Measurements from ENCODE around the gene TRMT112.

The TRMT112 gene

DNA sequence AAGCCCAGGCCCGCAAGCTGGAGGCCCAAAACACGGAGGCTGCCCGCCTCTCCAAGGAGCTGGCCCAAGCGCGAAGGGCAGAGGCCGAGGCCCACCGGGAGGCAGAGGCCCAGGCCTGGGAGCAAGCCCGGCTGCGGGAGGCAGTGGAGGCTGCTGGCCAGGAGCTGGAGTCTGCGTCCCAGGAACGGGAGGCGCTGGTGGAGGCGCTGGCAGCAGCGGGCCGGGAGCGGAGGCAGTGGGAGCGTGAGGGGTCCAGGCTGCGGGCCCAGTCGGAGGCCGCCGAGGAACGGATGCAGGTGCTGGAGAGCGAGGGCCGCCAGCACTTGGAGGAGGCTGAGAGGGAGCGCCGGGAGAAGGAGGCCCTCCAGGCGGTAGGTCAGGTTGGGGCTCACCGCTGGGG lies 27.4 kb upstream of the TRMT112 start:
- H3K27me3 Mint-ChIP-seq = no peaks in the 10 kb centered on the region
- no peak for DNase-seq (ENCODE audit: low spot score in 2 of 2)
- peaks cover 23% of the 10 kb centered on the region for H3K36me3 Mint-ChIP-seq (ENCODE audit: insufficient read depth)
- H3K9me3 Mint-ChIP-seq = no peaks in the 10 kb centered on the region
- H3K27ac Mint-ChIP-seq (ENCODE audit: low read depth) = no peak overlapping the region
- H3K4me3 Mint-ChIP-seq = no peak overlapping the region
- no peak for ATAC-seq (replicated peaks; ENCODE audit: extremely low read depth, poor library complexity, severe bottlenecking)
- H3K4me1 Mint-ChIP-seq = peaks cover 35% of the 10 kb centered on the region

DNA sequence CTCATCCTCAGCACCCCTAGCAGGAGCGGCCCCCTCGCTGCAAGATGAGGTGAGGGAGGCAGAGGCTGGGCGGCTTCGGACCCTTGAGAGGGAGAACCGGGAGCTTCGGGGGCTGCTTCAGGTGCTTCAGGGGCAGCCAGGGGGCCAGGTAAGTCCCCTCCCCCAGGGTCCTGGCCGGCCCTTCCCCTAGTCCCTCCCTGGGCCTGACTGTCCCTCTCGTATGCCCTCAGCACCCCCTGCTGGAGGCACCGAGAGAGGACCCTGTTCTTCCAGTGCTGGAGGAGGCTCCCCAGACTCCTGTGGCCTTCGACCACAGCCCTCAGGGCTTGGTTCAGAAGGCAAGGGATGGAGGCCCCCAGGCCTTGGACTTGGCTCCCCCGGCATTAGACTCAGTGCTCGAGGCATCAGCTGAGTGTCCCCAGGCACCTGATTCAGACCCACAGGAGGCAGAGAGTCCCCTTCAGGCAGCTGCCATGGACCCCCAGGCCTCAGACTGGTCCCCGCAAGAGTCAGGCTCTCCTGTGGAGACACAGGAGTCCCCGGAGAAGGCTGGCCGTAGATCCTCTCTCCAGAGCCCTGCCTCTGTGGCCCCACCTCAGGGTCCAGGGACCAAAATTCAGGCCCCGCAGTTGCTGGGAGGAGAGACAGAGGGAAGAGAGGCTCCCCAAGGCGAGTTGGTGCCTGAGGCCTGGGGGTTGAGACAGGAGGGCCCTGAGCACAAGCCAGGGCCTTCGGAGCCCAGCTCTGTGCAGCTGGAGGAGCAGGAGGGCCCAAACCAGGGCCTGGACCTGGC lies 26.6 kb upstream of the TRMT112 start:
- H3K4me1 Mint-ChIP-seq = peaks cover 43% of the 10 kb centered on the region
- no peaks in the 10 kb centered on the region for H3K9me3 Mint-ChIP-seq
- H3K36me3 Mint-ChIP-seq (ENCODE audit: insufficient read depth) = peaks cover 21% of the 10 kb centered on the region
- ATAC-seq (replicated peaks; ENCODE audit: extremely low read depth, poor library complexity, severe bottlenecking) = no peak
- no peak overlapping the region for H3K27ac Mint-ChIP-seq (ENCODE audit: low read depth)
- H3K4me3 Mint-ChIP-seq = no peak overlapping the region
- DNase-seq (ENCODE audit: low spot score in 2 of 2) = no peak
- no peaks in the 10 kb centered on the region for H3K27me3 Mint-ChIP-seq

DNA sequence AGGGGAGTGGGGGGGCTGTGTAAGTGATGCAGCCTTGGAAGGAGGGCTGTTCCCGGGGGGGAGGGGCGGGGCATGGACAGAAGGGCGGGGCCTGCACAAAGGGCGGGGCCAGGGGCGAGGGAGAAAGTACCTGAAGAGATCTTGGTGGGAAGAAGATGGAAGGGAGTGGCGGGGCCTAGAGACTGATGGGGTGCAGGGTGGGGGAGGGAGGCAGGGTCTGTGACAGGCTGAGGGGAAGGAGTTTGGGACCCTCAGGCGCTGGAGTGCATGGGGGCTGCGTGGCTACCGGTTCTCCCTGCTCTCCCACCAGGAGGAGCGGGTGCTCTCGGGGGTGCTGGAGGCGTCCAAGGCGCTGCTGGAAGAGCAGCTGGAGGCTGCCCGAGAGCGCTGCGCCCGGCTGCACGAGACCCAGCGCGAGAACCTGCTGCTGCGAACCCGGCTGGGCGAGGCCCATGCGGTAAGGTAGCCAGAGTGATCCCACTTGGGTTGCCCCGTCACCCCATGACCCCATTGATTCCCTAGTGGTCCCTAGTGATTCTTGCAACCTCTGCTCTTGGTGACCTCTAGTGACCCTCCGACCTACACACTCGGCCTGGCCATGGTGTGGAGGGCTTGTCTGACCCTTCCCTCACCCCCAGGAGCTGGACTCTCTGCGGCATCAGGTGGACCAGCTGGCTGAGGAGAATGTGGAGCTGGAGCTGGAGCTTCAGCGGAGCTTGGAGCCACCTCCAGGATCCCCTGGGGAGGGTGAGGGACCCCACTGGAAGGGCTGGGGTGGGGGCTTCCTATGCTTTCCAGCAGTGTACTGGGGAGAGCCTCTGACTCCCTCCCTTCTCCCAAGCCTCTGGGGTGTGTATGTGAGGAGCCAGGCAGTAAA lies 25.7 kb upstream of the TRMT112 start:
- Mint-ChIP-seq H3K4me1 (peaks cover 44% of the 10 kb centered on the region), H3K27me3 (no peaks in the 10 kb centered on the region), H3K9me3 (no peaks in the 10 kb centered on the region), H3K27ac (ENCODE audit: low read depth) (peak overlapping the region; percentile 19), H3K4me3 (peak overlapping the region; percentile 87), H3K36me3 (ENCODE audit: insufficient read depth) (peaks cover 23% of the 10 kb centered on the region)
- DNase-seq (ENCODE audit: low spot score in 2 of 2) (no peak), ATAC-seq (replicated peaks; ENCODE audit: extremely low read depth, poor library complexity, severe bottlenecking) (no peak)

- ATAC-seq (replicated peaks; ENCODE audit: extremely low read depth, poor library complexity, severe bottlenecking) (peak; percentile 38), DNase-seq (ENCODE audit: low spot score in 2 of 2) (peak; percentile 90 to 95)
- peaks cover 21% of the 10 kb centered on the region for H3K36me3 Mint-ChIP-seq (ENCODE audit: insufficient read depth)
Observed at GRCh38 chr11:64341851-64342791, 24.8 kb upstream of the TRMT112 start.

GRCh38 chr11:64341429-64341828 lies 24.1 kb upstream of the TRMT112 start:
- H3K27ac Mint-ChIP-seq (ENCODE audit: low read depth) = no peak overlapping the region
- H3K36me3 Mint-ChIP-seq (ENCODE audit: insufficient read depth) = peaks cover 19% of the 10 kb centered on the region
- ATAC-seq (replicated peaks; ENCODE audit: extremely low read depth, poor library complexity, severe bottlenecking) = no peak
- H3K9me3 Mint-ChIP-seq = no peaks in the 10 kb centered on the region
- peak overlapping the region; percentile 87 for H3K4me3 Mint-ChIP-seq
- H3K27me3 Mint-ChIP-seq = no peaks in the 10 kb centered on the region
- no peak for DNase-seq (ENCODE audit: low spot score in 2 of 2)
- peaks cover 40% of the 10 kb centered on the region for H3K4me1 Mint-ChIP-seq

More at GRCh38 chr11:64341851-64342791, 24.8 kb upstream of the TRMT112 start:
- no peaks in the 10 kb centered on the region for H3K9me3 Mint-ChIP-seq
- no peaks in the 10 kb centered on the region for H3K27me3 Mint-ChIP-seq
- H3K4me3 Mint-ChIP-seq = peak overlapping the region; percentile 87
- peak overlapping the region; percentile 19 for H3K27ac Mint-ChIP-seq (ENCODE audit: low read depth)
- H3K4me1 Mint-ChIP-seq = peaks cover 41% of the 10 kb centered on the region

- H3K9me3 Mint-ChIP-seq = no peaks in the 10 kb centered on the region
- H3K27ac Mint-ChIP-seq (ENCODE audit: low read depth) = peak overlapping the region; percentile 94
- H3K4me1 Mint-ChIP-seq = peaks cover 37% of the 10 kb centered on the region
- peak; percentile 31 for ATAC-seq (replicated peaks; ENCODE audit: extremely low read depth, poor library complexity, severe bottlenecking)
- DNase-seq (ENCODE audit: low spot score in 2 of 2) = peak; percentile 65 to 66
- peaks cover 17% of the 10 kb centered on the region for H3K36me3 Mint-ChIP-seq (ENCODE audit: insufficient read depth)
- H3K27me3 Mint-ChIP-seq = no peaks in the 10 kb centered on the region
- peak overlapping the region; percentile 87 for H3K4me3 Mint-ChIP-seq
Observed at GRCh38 chr11:64340671-64341335, 23.4 kb upstream of the TRMT112 start.

GRCh38 chr11:64339754-64340408 lies 22.5 kb upstream of the TRMT112 start, which contains the start of gene CCDC88B:
CCDC88B (plus strand) TSS chr11:64340204; CDS start chr11:64340267, 63 bp downstream.
- H3K9me3 Mint-ChIP-seq = no peaks in the 10 kb centered on the region
- peak; percentile 75 to 89 for DNase-seq (ENCODE audit: low spot score in 2 of 2)
- H3K36me3 Mint-ChIP-seq (ENCODE audit: insufficient read depth) = peaks cover 16% of the 10 kb centered on the region
- ATAC-seq (replicated peaks; ENCODE audit: extremely low read depth, poor library complexity, severe bottlenecking) = peak; percentile 96
- no peaks in the 10 kb centered on the region for H3K27me3 Mint-ChIP-seq
- peak within 1 kb of the TSS; percentile 87 for H3K4me3 Mint-ChIP-seq
- H3K4me1 Mint-ChIP-seq = peaks cover 30% of the 10 kb centered on the region
- H3K27ac Mint-ChIP-seq (ENCODE audit: low read depth) = peak within 1 kb of the TSS; percentile 94

DNA sequence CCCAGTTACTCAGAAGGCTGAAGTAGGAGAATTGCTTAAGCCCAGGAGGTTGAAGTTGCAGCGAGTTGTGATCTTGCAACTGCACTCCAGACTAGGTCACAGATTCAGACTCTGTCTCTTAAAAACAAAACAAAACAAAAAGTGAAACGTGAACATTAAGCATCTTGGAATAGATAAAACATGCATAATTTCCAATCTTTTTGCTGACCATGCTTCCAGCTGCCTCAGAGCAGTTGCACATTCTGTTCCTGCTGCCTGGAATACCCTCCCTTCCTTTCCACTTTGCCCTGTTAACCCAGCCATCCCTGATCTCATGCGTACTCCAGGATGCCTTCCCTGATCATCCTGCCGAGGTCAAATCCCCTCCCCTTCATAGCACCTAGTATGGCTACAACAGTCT lies 21.9 kb upstream of the TRMT112 start:
- Mint-ChIP-seq H3K36me3 (ENCODE audit: insufficient read depth) (peaks cover 16% of the 10 kb centered on the region), H3K9me3 (no peaks in the 10 kb centered on the region), H3K27me3 (no peaks in the 10 kb centered on the region), H3K27ac (ENCODE audit: low read depth) (peak overlapping the region; percentile 94), H3K4me3 (peak overlapping the region; percentile 87), H3K4me1 (peaks cover 30% of the 10 kb centered on the region)
- ATAC-seq (replicated peaks; ENCODE audit: extremely low read depth, poor library complexity, severe bottlenecking) = no peak
- DNase-seq (ENCODE audit: low spot score in 2 of 2) = no peak

DNA sequence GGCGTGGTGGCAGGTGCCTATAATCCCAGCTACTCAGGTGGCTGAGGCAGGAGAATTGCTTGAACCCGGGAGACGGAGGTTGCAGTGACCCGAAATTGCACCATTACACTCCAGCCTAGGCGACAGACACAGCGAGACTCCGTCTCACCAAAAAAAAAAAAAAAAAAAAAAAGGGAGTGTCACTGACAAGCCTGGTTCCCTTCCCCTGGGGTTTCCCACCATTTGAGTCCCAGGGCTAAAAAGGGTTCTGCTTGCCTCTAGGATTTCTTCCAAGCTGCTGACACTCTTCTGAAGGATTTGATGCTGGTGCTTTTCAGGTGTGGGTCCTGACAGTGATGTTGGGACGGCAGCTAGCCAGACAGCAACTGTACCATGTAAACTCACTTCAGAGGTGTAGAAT lies 21.4 kb upstream of the TRMT112 start:
- Mint-ChIP-seq H3K4me1 (peaks cover 30% of the 10 kb centered on the region), H3K9me3 (no peaks in the 10 kb centered on the region), H3K27me3 (no peaks in the 10 kb centered on the region), H3K4me3 (peak overlapping the region; percentile 87), H3K36me3 (ENCODE audit: insufficient read depth) (peaks cover 16% of the 10 kb centered on the region), H3K27ac (ENCODE audit: low read depth) (peak overlapping the region; percentile 94)
- ATAC-seq (replicated peaks; ENCODE audit: extremely low read depth, poor library complexity, severe bottlenecking) (no peak), DNase-seq (ENCODE audit: low spot score in 2 of 2) (no peak)

GRCh38 chr11:64337538-64338249 lies 20.3 kb upstream of the TRMT112 start:
- H3K36me3 Mint-ChIP-seq (ENCODE audit: insufficient read depth) = peaks cover 14% of the 10 kb centered on the region
- DNase-seq (ENCODE audit: low spot score in 2 of 2) (no peak), ATAC-seq (replicated peaks; ENCODE audit: extremely low read depth, poor library complexity, severe bottlenecking) (no peak)
- peak overlapping the region; percentile 94 for H3K27ac Mint-ChIP-seq (ENCODE audit: low read depth)
- H3K4me3 Mint-ChIP-seq = no peak overlapping the region
- no peaks in the 10 kb centered on the region for H3K9me3 Mint-ChIP-seq
- H3K27me3 Mint-ChIP-seq = no peaks in the 10 kb centered on the region
- peaks cover 30% of the 10 kb centered on the region for H3K4me1 Mint-ChIP-seq

Data from central memory CD8-positive, alpha-beta T cell (primary cell).